ENCODE results near the gene DDB1. TPM values are rescaled to one million over a fixed set of nuclear protein-coding genes. Genes with fewer than 3 reads are reported as not detected.

DDB1 gene
- total and polyA plus RNA-seq, 2 of the 13 experiments (the other 11 are each of a cell fraction or from before 2014, with no cell fraction given), result 217 to 266 TPM

- TF ChIP-seq, protein P1, sequence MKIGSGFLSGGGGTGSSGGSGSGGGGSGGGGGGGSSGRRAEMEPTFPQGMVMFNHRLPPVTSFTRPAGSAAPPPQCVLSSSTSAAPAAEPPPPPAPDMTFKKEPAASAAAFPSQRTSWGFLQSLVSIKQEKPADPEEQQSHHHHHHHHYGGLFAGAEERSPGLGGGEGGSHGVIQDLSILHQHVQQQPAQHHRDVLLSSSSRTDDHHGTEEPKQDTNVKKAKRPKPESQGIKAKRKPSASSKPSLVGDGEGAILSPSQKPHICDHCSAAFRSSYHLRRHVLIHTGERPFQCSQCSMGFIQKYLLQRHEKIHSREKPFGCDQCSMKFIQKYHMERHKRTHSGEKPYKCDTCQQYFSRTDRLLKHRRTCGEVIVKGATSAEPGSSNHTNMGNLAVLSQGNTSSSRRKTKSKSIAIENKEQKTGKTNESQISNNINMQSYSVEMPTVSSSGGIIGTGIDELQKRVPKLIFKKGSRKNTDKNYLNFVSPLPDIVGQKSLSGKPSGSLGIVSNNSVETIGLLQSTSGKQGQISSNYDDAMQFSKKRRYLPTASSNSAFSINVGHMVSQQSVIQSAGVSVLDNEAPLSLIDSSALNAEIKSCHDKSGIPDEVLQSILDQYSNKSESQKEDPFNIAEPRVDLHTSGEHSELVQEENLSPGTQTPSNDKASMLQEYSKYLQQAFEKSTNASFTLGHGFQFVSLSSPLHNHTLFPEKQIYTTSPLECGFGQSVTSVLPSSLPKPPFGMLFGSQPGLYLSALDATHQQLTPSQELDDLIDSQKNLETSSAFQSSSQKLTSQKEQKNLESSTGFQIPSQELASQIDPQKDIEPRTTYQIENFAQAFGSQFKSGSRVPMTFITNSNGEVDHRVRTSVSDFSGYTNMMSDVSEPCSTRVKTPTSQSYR (CRISPR knock-in tag; IDR thresholded peaks at IDR 0.05; ENCODE audit: borderline replicate concordance), result no peak; the same call in 1 of the 2 replicates
- TF ChIP-seq JUNB (CRISPR knock-in tag; IDR thresholded peaks at IDR 0.05; ENCODE audit: borderline replicate concordance), result no peak
- TF ChIP-seq, protein P2, sequence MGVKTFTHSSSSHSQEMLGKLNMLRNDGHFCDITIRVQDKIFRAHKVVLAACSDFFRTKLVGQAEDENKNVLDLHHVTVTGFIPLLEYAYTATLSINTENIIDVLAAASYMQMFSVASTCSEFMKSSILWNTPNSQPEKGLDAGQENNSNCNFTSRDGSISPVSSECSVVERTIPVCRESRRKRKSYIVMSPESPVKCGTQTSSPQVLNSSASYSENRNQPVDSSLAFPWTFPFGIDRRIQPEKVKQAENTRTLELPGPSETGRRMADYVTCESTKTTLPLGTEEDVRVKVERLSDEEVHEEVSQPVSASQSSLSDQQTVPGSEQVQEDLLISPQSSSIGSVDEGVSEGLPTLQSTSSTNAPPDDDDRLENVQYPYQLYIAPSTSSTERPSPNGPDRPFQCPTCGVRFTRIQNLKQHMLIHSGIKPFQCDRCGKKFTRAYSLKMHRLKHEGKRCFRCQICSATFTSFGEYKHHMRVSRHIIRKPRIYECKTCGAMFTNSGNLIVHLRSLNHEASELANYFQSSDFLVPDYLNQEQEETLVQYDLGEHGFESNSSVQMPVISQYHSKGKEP (CRISPR knock-in tag; IDR thresholded peaks at IDR 0.05), result peak; percentile 4
- TF ChIP-seq CREB1 (IDR thresholded peaks at IDR 0.05), result 0 out of 2 replicates have a peak, but pooled peaks have one; percentile 2
- peak; percentile 83 for TF ChIP-seq CREB1 (CRISPR knock-in tag; IDR thresholded peaks at IDR 0.05)
- peak; percentile 81 for TF ChIP-seq MTF1 (CRISPR knock-in tag; IDR thresholded peaks at IDR 0.05)
- no peak for TF ChIP-seq SOX6 (IDR thresholded peaks at IDR 0.05)
- TF ChIP-seq SOX6 (CRISPR knock-in tag; IDR thresholded peaks at IDR 0.05), result peak; percentile 58
- TF ChIP-seq ZNF644 (CRISPR knock-in tag; IDR thresholded peaks at IDR 0.05; ENCODE audit: low read depth), result no peak
- TF ChIP-seq TIGD3 (CRISPR knock-in tag; IDR thresholded peaks at IDR 0.05; ENCODE audit: borderline replicate concordance), result no peak; the same call in 1 of the 2 replicates
- no peak for TF ChIP-seq ZFP36 (IDR thresholded peaks at IDR 0.05; ENCODE audit: borderline replicate concordance, low read depth, low read length, partially characterized antibody)
- TF ChIP-seq IKZF1 (IDR thresholded peaks at IDR 0.05), result no peak
- TF ChIP-seq ZBTB2 (CRISPR knock-in tag; IDR thresholded peaks at IDR 0.05; ENCODE audit: low read depth), result peak; percentile 36; the same call in 1 of the 2 replicates
- no peak for TF ChIP-seq HHEX (CRISPR knock-in tag; IDR thresholded peaks at IDR 0.05)
- no peak; the same call in 1 of the 2 replicates for TF ChIP-seq ISL2 (CRISPR knock-in tag; IDR thresholded peaks at IDR 0.05)
- TF ChIP-seq E2F1 (CRISPR knock-in tag; IDR thresholded peaks at IDR 0.05), result peak; percentile 95
- peak; percentile 82 for TF ChIP-seq ELF3 (CRISPR knock-in tag; IDR thresholded peaks at IDR 0.05)
- TF ChIP-seq, protein P3, sequence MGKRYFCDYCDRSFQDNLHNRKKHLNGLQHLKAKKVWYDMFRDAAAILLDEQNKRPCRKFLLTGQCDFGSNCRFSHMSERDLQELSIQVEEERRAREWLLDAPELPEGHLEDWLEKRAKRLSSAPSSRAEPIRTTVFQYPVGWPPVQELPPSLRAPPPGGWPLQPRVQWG (CRISPR knock-in tag; IDR thresholded peaks at IDR 0.05; ENCODE audit: borderline replicate concordance, low read depth), result no peak
- no peak; the same call in 1 of the 2 replicates for TF ChIP-seq ZKSCAN8 (CRISPR knock-in tag; IDR thresholded peaks at IDR 0.05; ENCODE audit: borderline replicate concordance)
- no peak for TF ChIP-seq ZNF775 (CRISPR knock-in tag; IDR thresholded peaks at IDR 0.05; ENCODE audit: borderline replicate concordance)
- TF ChIP-seq ZBTB1 (CRISPR knock-in tag; IDR thresholded peaks at IDR 0.05; ENCODE audit: borderline replicate concordance), result no peak
These were observed 29.0 kb upstream of the DDB1 start, which contains the start of the genes CYB561A3 and TMEM138 (continued) for GRCh38 chr11:61361741-61362541.
